HCT116 (cell line): ENCODE data around the gene USP12. TPM values are rescaled to one million over a fixed set of nuclear protein-coding genes. Genes with fewer than 3 reads are reported as not detected.

Experiments
- ATAC-seq: fragments of 200-7000 bp; cut with Tn5 transposase; 2 replicates; pipeline ENCODE4 v1.9.1; 2020; ENCODE audit warnings: mild to moderate bottlenecking, moderate library complexity
- BruUV-seq: library from RNA; stranded (reverse); fragments of 400-500 nt; replicated peaks from 2 replicates; lab custom pipeline; 2021; lab: Mats Ljungman, UMichigan
- CTCF ChIA-PET: fragments of 300-600 bp; sonication (Branson Sonifier 250); formaldehyde crosslinking; loops from one replicate; lab custom pipeline; 2021; ENCODE audit warnings: antibody characterized with exemption; lab: Charles Lee
- POLR2A ChIA-PET: fragments of 300-600, 350-600 bp; sonication (Branson Sonifier 250); formaldehyde crosslinking; loops from one replicate; lab custom pipeline; 2021; ENCODE audit warnings: antibody characterized with exemption; lab: Charles Lee
- RAD21 ChIA-PET, 2 experiments: fragments of 300-600 bp; sonication (Branson Sonifier 250); formaldehyde crosslinking; loops; one replicate each; lab custom pipeline; 2023; ENCODE audit warnings: low total read pairs in 2 of 2; ENCODE audit not compliant: uncharacterized antibody in 2 of 2, unreplicated experiment in 2 of 2, low non-redundant PET in 1 of 2; lab: Charles Lee
- DNase-seq: peaks from one replicate; pipeline ENCODE4 v3.0.0-alpha.2; 2010; ENCODE audit warnings: low read depth, low spot score
- H2AFZ ChIP-seq: fragments of 200-600 bp; shearing (Covaris generic), sonication (generic); 2 replicates; pipeline ENCODE4 v1.6.1; 2017; ENCODE audit warnings: low read depth, mixed run types, mixed read lengths, antibody characterized with exemption, low read length; ENCODE audit not compliant: poor library complexity, severe bottlenecking
- H3K27ac ChIP-seq: 2 replicates; pipeline ENCODE4 v1.5.1; 2012; ENCODE audit warnings: low read depth, low read length
- H3K27me3 ChIP-seq: fragments of 200-600 bp; sonication (generic); 2 replicates; pipeline ENCODE4 v1.6.1; 2016; ENCODE audit warnings: mixed run types, low read length, mixed read lengths; ENCODE audit not compliant: insufficient read depth
- H3K36me3 ChIP-seq, 2 experiments: fragments of 200-500 bp in 1 of 2; fragments of 200-600 bp in 1 of 2; sonication (Bioruptor generic) in 1 of 2; sonication (generic) in 1 of 2; 2 replicates each; pipeline versions ENCODE4 v1.5.1 to v1.6.1; 2014 to 2016; ENCODE audit warnings: low read length in 2 of 2, inconsistent platforms in 1 of 2, mixed read lengths in 1 of 2, mixed run types in 1 of 2; ENCODE audit not compliant: insufficient read depth in 2 of 2, control insufficient read depth in 1 of 2
- H3K4me1 ChIP-seq, 2 experiments: fragments of 200-600 bp in 1 of 2; sonication (generic) in 1 of 2; 2 replicates each; pipeline versions ENCODE4 v1.5.1 to v1.6.1; 2012 to 2017; ENCODE audit warnings: low read length in 2 of 2, inconsistent platforms in 1 of 2, mild to moderate bottlenecking in 1 of 2, mixed read lengths in 1 of 2, mixed run types in 1 of 2, moderate library complexity in 1 of 2; ENCODE audit not compliant: insufficient read depth in 2 of 2, control insufficient read depth in 1 of 2
- H3K4me2 ChIP-seq: fragments of 200-600 bp; sonication (generic); 2 replicates; pipeline ENCODE4 v1.6.1; 2017; ENCODE audit warnings: mixed run types, low read length, mixed read lengths
- H3K4me3 ChIP-seq, 2 experiments: fragments of 200-600 bp in 1 of 2; sonication (generic) in 1 of 2; replicated peaks in 1 of 2; 2 replicates each; pipeline ENCODE4 v1.5.1; 2011 to 2016; ENCODE audit warnings: low read length in 2 of 2, control low read depth in 1 of 2, low read depth in 1 of 2, mild to moderate bottlenecking in 1 of 2, mixed read lengths in 1 of 2, mixed run types in 1 of 2
- H3K79me2 ChIP-seq: fragments of 200-600 bp; sonication (generic); 2 replicates; pipeline ENCODE4 v1.6.1; 2017; ENCODE audit warnings: mild to moderate bottlenecking, mixed run types, low read length, moderate library complexity, mixed read lengths; ENCODE audit not compliant: insufficient read depth
- H3K9ac ChIP-seq: fragments of 200-600 bp; sonication (generic); 2 replicates; pipeline ENCODE4 v1.6.1; 2016; ENCODE audit warnings: low read length, mixed read lengths
- H3K9me2 ChIP-seq: fragments of 200-600 bp; sonication (generic), shearing (Covaris generic); 2 replicates; pipeline ENCODE4 v1.6.1; 2017; ENCODE audit warnings: mixed run types, mild to moderate bottlenecking, moderate library complexity; ENCODE audit not compliant: insufficient read depth
- H3K9me3 ChIP-seq, 2 experiments: fragments of 200-500 bp in 1 of 2; fragments of 200-600 bp in 1 of 2; sonication (Bioruptor generic) in 1 of 2; sonication (generic) in 1 of 2; 2 replicates each; pipeline ENCODE4 v1.6.1; 2014 to 2017; ENCODE audit warnings: low read length in 2 of 2, mixed read lengths in 2 of 2, inconsistent platforms in 1 of 2, low read depth in 1 of 2, mild to moderate bottlenecking in 1 of 2, mixed run types in 1 of 2, moderate library complexity in 1 of 2; ENCODE audit not compliant: control insufficient read depth in 1 of 2, insufficient read depth in 1 of 2
- H4K20me1 ChIP-seq: fragments of 200-600 bp; sonication (generic), shearing (Covaris generic); 2 replicates; pipeline ENCODE4 v1.6.1; 2017; ENCODE audit warnings: mixed run types, mild to moderate bottlenecking, moderate library complexity; ENCODE audit not compliant: insufficient read depth
- CEBPB ChIP-seq: IDR thresholded peaks from 2 replicates; pipeline ENCODE4 v1.6.1; 2012; ENCODE audit warnings: low read depth
- CTCF ChIP-seq, 3 experiments: fragments of 200-600 bp in 1 of 3; sonication (generic) in 1 of 3; IDR thresholded peaks in 2 of 3; conservative IDR thresholded peaks in 1 of 3; 2 replicates each; pipeline ENCODE4 v1.5.1; 2012 to 2017; ENCODE audit warnings: low read depth in 2 of 3, low read length in 2 of 3, antibody characterized with exemption in 1 of 3, borderline replicate concordance in 1 of 3, control low read depth in 1 of 3, mild to moderate bottlenecking in 1 of 3, mixed read lengths in 1 of 3, mixed run types in 1 of 3, moderate library complexity in 1 of 3; ENCODE audit not compliant: insufficient read depth in 1 of 3
- EGR1 ChIP-seq: IDR thresholded peaks from 2 replicates; pipeline ENCODE4 v1.6.1; 2012; ENCODE audit warnings: low read depth
- ELF1 ChIP-seq: IDR thresholded peaks from 2 replicates; pipeline ENCODE4 v1.6.1; 2012; ENCODE audit warnings: low read depth, borderline replicate concordance
- EZH2 ChIP-seq: fragments of 200-600 bp; sonication (generic); IDR thresholded peaks from 2 replicates; pipeline ENCODE4 v1.6.1; 2017; ENCODE audit warnings: antibody characterized with exemption, mixed run types
- EZH2phosphoT487 ChIP-seq: fragments of 200-600 bp; IDR thresholded peaks from 2 replicates; pipeline ENCODE4 v1.6.1; 2018; ENCODE audit warnings: antibody characterized with exemption, borderline replicate concordance
- FOSL1 ChIP-seq: IDR thresholded peaks from 2 replicates; pipeline ENCODE4 v1.6.1; 2012; ENCODE audit warnings: low read depth
- JUND ChIP-seq: IDR thresholded peaks from 2 replicates; pipeline ENCODE4 v1.6.1; 2012
- MAX ChIP-seq: IDR thresholded peaks from 2 replicates; pipeline ENCODE4 v1.6.1; 2012
- POLR2A ChIP-seq: IDR thresholded peaks from 2 replicates; pipeline ENCODE4 v1.7.0; 2011; ENCODE audit warnings: borderline replicate concordance; ENCODE audit not compliant: insufficient read depth, insufficient read length; ENCODE audit errors: extremely low read depth
- POLR2AphosphoS5 ChIP-seq: IDR thresholded peaks from 2 replicates; pipeline ENCODE4 v1.6.1; 2011; ENCODE audit warnings: mild to moderate bottlenecking, low read depth, low read length, moderate library complexity
- RAD21 ChIP-seq: IDR thresholded peaks from 2 replicates; pipeline ENCODE4 v1.6.1; 2012; ENCODE audit warnings: low read depth, mild to moderate bottlenecking
- SIN3A ChIP-seq: IDR thresholded peaks from 2 replicates; pipeline ENCODE4 v1.6.1; 2012; ENCODE audit warnings: low read depth
- SP1 ChIP-seq: IDR thresholded peaks from 2 replicates; pipeline ENCODE4 v1.6.1; 2012; ENCODE audit warnings: low read depth
- SRF ChIP-seq: IDR thresholded peaks from 2 replicates; pipeline ENCODE4 v1.6.1; 2012; ENCODE audit warnings: low read depth
- TCF7L2 ChIP-seq: IDR thresholded peaks from 2 replicates; pipeline ENCODE4 v1.7.0; 2011; ENCODE audit warnings: borderline replicate concordance, inconsistent platforms; ENCODE audit not compliant: insufficient read depth, insufficient read length; ENCODE audit errors: extremely low read depth
- YY1 ChIP-seq: IDR thresholded peaks from 2 replicates; pipeline ENCODE4 v1.6.1; 2011; ENCODE audit warnings: low read length, low read depth, moderate library complexity, mild to moderate bottlenecking; ENCODE audit not compliant: insufficient replicate concordance; ENCODE audit errors: extremely low read depth
- ZBTB33 ChIP-seq: IDR thresholded peaks from 2 replicates; pipeline ENCODE4 v1.6.1; 2011; ENCODE audit warnings: mild to moderate bottlenecking, low read length, moderate library complexity; ENCODE audit not compliant: insufficient replicate concordance; ENCODE audit errors: extremely low read depth
- ZFX ChIP-seq: fragments of 450-650 bp; IDR thresholded peaks from 2 replicates; pipeline ENCODE4 v1.6.1; 2017
- ZNF274 ChIP-seq: fragments of 200-500 bp; sonication (Bioruptor generic); IDR thresholded peaks from 2 replicates; pipeline ENCODE4 v1.6.1; 2014; ENCODE audit warnings: mild to moderate bottlenecking, low read depth, low read length, inconsistent platforms
- intact Hi-C: fragments of 100-400 bp; cut with micrococcal nuclease; formaldehyde crosslinking; loops from 2 replicates; pipeline ENCODE4 v1.10.0; 2022
- total RNA-seq: library from RNA; stranded (reverse); gene quantifications from one replicate; pipeline ENCODE4 v1.2.1, GENCODE V29; 2021; ENCODE audit not compliant: unreplicated experiment
- TF ChIP-seq, protein P1 (sequence below): IDR thresholded peaks from 2 replicates; pipeline ENCODE4 v1.6.1; 2012

Gene USP12
- total RNA-seq, 1 experiment from 2014 or later = 28.3 TPM

DNA sequence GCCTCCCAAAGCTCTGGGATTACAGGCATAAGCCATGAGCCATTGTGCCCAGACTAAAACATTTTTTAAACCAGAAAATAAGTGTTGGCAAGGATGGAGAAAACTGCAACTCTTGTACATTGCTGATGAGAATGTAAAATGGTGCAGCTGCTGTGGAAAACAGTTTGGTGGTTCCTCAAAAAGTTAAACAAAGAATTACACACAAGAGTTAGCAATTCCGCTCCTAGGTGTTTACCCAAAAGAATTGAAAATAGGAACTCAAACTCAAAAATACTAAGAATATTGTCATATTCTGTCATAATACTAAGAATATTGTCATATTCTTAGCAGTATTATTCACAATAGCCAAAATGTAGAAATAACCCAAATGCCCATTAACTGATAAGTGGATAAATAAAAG, 39.7 kb upstream of the USP12 start (continued):
- TF ChIP-seq EZH2 = no peak
- no peak for TF ChIP-seq MAX
- no peak for TF ChIP-seq SRF
- no peak for TF ChIP-seq CEBPB
- TF ChIP-seq EZH2phosphoT487 = no peak

- ChIA-PET POLR2A (no interaction called here), CTCF (no interaction called here), RAD21 (no interaction called here)
- H3K9ac ChIP-seq = no peak overlapping the region
- H3K9me2 ChIP-seq = no peaks in the 10 kb centered on the region
- intact Hi-C loops = no loop called here
- no peak overlapping the region for H3K4me2 ChIP-seq
- H3K4me1 ChIP-seq = peaks cover 4 to 16% of the 10 kb centered on the region in 2 experiments; a peak in 3 of 4 replicates
- no peaks in the 10 kb centered on the region for H3K27me3 ChIP-seq
- H3K36me3 ChIP-seq = no peaks in the 10 kb centered on the region
- TF ChIP-seq ZFX = no peak
- no peak for TF ChIP-seq CEBPB
- no peak for TF ChIP-seq SIN3A
- no peak for TF ChIP-seq JUND
- TF ChIP-seq ELF1 = no peak
- TF ChIP-seq RAD21 = no peak
- no peak for TF ChIP-seq EGR1
- no peak for TF ChIP-seq TCF7L2
- TF ChIP-seq SRF = no peak
- TF ChIP-seq, protein P1, sequence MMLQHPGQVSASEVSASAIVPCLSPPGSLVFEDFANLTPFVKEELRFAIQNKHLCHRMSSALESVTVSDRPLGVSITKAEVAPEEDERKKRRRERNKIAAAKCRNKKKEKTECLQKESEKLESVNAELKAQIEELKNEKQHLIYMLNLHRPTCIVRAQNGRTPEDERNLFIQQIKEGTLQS = no peak
- TF ChIP-seq ZBTB33 = no peak
- no peak for TF ChIP-seq FOSL1
- no peak for TF ChIP-seq POLR2AphosphoS5
- TF ChIP-seq SP1 = no peak
- no peak for TF ChIP-seq CTCF (IDR thresholded peaks at IDR 0.05 in 2 of 3, conservative IDR thresholded peaks at IDR 0.05 in 1 of 3; ENCODE audit: borderline replicate concordance in 1 of 3, insufficient read depth in 1 of 3, low read depth in 2 of 3, low read length in 2 of 3)
- no peak for TF ChIP-seq POLR2A
- no peak for TF ChIP-seq EZH2
- TF ChIP-seq YY1 = no peak
- no peak for TF ChIP-seq ZNF274
- no peak for TF ChIP-seq EZH2phosphoT487
- DNase-seq = no peak
- BruUV-seq = no TSS peak
- no peak overlapping the region for H2AFZ ChIP-seq
- no peak for ATAC-seq
- H3K4me3 ChIP-seq = no peak overlapping the region
- no peaks in the 10 kb centered on the region for H3K79me2 ChIP-seq
- H4K20me1 ChIP-seq = no peaks in the 10 kb centered on the region
- H3K27ac ChIP-seq = no peak overlapping the region
- H3K9me3 ChIP-seq = no peaks in the 10 kb centered on the region
Observed at GRCh38 chr13:27208514-27208913, 36.9 kb upstream of the USP12 start.
